ENCODE data around the gene HS3ST2.

The HS3ST2 gene

GRCh38 chr16:22813948-22814710 is at the start of gene HS3ST2:
Gene HS3ST2 (plus strand): TSS chr16:22814162. CDS start chr16:22814611, 449 bp downstream.
- DNase-seq: no peak

GRCh38 chr16:22764662-22765327 is 49.2 kb upstream of the HS3ST2 start:
- DNase-seq: no peak

GRCh38 chr16:22765479-22765878 is 48.5 kb upstream of the HS3ST2 start:
- DNase-seq: no peak

GRCh38 chr16:22770866-22771265 is 43.1 kb upstream of the HS3ST2 start:
- DNase-seq: no peak

GRCh38 chr16:22771551-22771950 is 42.4 kb upstream of the HS3ST2 start:
- no peak for DNase-seq

GRCh38 chr16:22775220-22775922 is 38.6 kb upstream of the HS3ST2 start:
- no peak for DNase-seq

- no peak for DNase-seq
These were observed 32.5 kb upstream of the HS3ST2 start for GRCh38 chr16:22781480-22781879.

- DNase-seq: no peak
These were observed 31.6 kb upstream of the HS3ST2 start for GRCh38 chr16:22782314-22782713.

- no peak for DNase-seq
These were observed 29.2 kb upstream of the HS3ST2 start for GRCh38 chr16:22784690-22785214.

GRCh38 chr16:22785552-22785951 is 28.4 kb upstream of the HS3ST2 start:
- no peak for DNase-seq

- no peak for DNase-seq
These were observed 27.7 kb upstream of the HS3ST2 start for GRCh38 chr16:22786284-22786683.

GRCh38 chr16:22786691-22787090 is 27.3 kb upstream of the HS3ST2 start:
- DNase-seq: no peak

GRCh38 chr16:22787466-22788192 is 26.3 kb upstream of the HS3ST2 start:
- DNase-seq: no peak

- no peak for DNase-seq
These were observed 25.8 kb upstream of the HS3ST2 start for GRCh38 chr16:22788193-22788530.

GRCh38 chr16:22789281-22789945 is 24.5 kb upstream of the HS3ST2 start:
- DNase-seq: no peak

GRCh38 chr16:22797551-22797950 is 16.4 kb upstream of the HS3ST2 start:
- no peak for DNase-seq

- DNase-seq: no peak
These were observed 14.8 kb upstream of the HS3ST2 start for GRCh38 chr16:22799113-22799512.

- no peak for DNase-seq
These were observed 9.1 kb upstream of the HS3ST2 start for GRCh38 chr16:22804893-22805292.

GRCh38 chr16:22805326-22805725 is 8.6 kb upstream of the HS3ST2 start:
- no peak for DNase-seq

GRCh38 chr16:22806811-22807210 is 7.2 kb upstream of the HS3ST2 start:
- DNase-seq: no peak

GRCh38 chr16:22810226-22810625 is 3.7 kb upstream of the HS3ST2 start:
- no peak for DNase-seq

- no peak for DNase-seq
These were observed 577 bp upstream of the HS3ST2 start for GRCh38 chr16:22813223-22813947.

Measured in CD4-positive, alpha-beta T cell treated with Interleukin-1 beta for 1 hour (primary cell).